ENCODE data around the gene TMEM217.

The TMEM217 gene

DNA sequence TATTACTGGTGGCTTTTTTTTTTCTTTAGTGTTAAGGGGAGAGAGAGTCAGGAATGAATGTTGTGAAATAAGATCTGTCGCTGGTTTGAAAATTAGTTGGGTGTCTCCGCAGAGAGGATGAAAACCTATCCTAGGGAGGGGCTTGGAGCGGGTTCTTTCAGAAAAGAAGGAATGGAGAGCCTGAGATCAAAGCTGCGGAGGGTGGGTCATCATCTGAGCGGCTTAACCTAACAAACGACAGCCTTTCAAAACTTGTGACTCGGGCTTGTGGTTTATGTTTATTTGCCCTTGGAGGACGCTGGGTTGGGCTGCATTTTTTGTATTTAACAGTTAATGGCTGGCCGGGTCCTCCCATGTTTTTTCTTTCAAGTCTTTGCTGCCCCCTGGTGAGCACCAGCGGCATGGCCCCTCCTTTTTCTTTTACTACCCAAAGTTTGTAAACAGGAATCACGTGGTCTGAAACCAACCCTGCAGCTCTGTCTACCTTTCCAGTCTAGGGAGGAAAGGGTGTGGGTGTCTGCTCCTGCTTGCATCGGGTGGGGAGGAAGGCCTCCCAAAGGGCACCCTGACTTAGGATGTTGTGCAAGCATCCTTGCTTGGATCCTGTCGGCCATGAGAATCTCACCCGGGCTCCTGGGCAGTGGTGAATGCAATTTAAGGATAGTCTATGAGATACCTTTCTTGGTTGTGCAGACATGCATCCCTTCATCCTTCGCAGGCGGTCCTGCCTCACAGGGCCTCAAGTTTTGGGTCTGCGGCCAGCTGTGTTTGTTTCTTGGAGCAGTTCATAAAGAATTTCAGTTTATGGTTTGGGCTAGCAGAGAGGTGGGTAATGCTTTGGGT lies 85.8 kb downstream of the TMEM217 start (continued):
- TF ChIP-seq ZSCAN30 (tag by site-specific recombination; IDR thresholded peaks at IDR 0.05) (peak; percentile 94), ZNF19 (tag by site-specific recombination; IDR thresholded peaks at IDR 0.05; ENCODE audit: low read depth) (no peak), ZNF654 (tag by site-specific recombination; IDR thresholded peaks at IDR 0.05; ENCODE audit: low read depth) (peak; percentile 81), FEZF1 (tag by site-specific recombination; IDR thresholded peaks at IDR 0.05) (peak; percentile 71), ZNF274 (IDR thresholded peaks at IDR 0.05; ENCODE audit: low read length) (no peak), ZNF274 (tag by site-specific recombination; IDR thresholded peaks at IDR 0.05; ENCODE audit: borderline replicate concordance) (no peak), ZNF114 (tag by site-specific recombination; IDR thresholded peaks at IDR 0.05) (no peak), KLF7 (tag by site-specific recombination; IDR thresholded peaks at IDR 0.05; ENCODE audit: borderline replicate concordance) (peak; percentile 91; the same call in 1 of the 2 replicates), ZNF76 (tag by site-specific recombination; IDR thresholded peaks at IDR 0.05; ENCODE audit: borderline replicate concordance, low read depth) (0 out of 2 replicates have a peak, but pooled peaks have one; percentile 35), TRIM28 (IDR thresholded peaks at IDR 0.05; ENCODE audit: borderline replicate concordance, low read length) (peak; percentile 75), ZNF394 (tag by site-specific recombination; IDR thresholded peaks at IDR 0.05; ENCODE audit: borderline replicate concordance) (0 out of 2 replicates have a peak, but pooled peaks have one; percentile 27), YY1 (tag by site-specific recombination; IDR thresholded peaks at IDR 0.05) (no peak; the same call in 1 of the 2 replicates), ZNF621 (tag by site-specific recombination; IDR thresholded peaks at IDR 0.05) (no peak), ZNF391 (tag by site-specific recombination; IDR thresholded peaks at IDR 0.05; ENCODE audit: borderline replicate concordance, low read depth) (no peak), KLF9 (tag by site-specific recombination; IDR thresholded peaks at IDR 0.05; ENCODE audit: low read depth) (peak; percentile 56; the same call in 1 of the 2 replicates), ZNF311 (tag by site-specific recombination; IDR thresholded peaks at IDR 0.05; ENCODE audit: borderline replicate concordance) (no peak), ZNF433 (tag by site-specific recombination; IDR thresholded peaks at IDR 0.05; ENCODE audit: low read depth) (no peak), ZNF596 (tag by site-specific recombination; IDR thresholded peaks at IDR 0.05) (no peak), ZNF366 (tag by site-specific recombination; conservative IDR thresholded peaks at IDR 0.05) (peak; percentile 78), ZNF426 (tag by site-specific recombination; IDR thresholded peaks at IDR 0.05) (no peak)
- TF ChIP-seq, protein P1, sequence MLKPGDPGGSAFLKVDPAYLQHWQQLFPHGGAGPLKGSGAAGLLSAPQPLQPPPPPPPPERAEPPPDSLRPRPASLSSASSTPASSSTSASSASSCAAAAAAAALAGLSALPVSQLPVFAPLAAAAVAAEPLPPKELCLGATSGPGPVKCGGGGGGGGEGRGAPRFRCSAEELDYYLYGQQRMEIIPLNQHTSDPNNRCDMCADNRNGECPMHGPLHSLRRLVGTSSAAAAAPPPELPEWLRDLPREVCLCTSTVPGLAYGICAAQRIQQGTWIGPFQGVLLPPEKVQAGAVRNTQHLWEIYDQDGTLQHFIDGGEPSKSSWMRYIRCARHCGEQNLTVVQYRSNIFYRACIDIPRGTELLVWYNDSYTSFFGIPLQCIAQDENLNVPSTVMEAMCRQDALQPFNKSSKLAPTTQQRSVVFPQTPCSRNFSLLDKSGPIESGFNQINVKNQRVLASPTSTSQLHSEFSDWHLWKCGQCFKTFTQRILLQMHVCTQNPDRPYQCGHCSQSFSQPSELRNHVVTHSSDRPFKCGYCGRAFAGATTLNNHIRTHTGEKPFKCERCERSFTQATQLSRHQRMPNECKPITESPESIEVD (tag by site-specific recombination; IDR thresholded peaks at IDR 0.05): peak; percentile 97
- TF ChIP-seq, protein P2, sequence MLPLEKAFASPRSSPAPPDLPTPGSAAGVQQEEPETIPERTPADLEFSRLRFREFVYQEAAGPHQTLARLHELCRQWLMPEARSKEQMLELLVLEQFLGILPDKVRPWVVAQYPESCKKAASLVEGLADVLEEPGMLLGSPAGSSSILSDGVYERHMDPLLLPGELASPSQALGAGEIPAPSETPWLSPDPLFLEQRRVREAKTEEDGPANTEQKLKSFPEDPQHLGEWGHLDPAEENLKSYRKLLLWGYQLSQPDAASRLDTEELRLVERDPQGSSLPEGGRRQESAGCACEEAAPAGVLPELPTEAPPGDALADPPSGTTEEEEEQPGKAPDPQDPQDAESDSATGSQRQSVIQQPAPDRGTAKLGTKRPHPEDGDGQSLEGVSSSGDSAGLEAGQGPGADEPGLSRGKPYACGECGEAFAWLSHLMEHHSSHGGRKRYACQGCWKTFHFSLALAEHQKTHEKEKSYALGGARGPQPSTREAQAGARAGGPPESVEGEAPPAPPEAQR (tag by site-specific recombination; IDR thresholded peaks at IDR 0.05): no peak
- TF ChIP-seq, protein P3, sequence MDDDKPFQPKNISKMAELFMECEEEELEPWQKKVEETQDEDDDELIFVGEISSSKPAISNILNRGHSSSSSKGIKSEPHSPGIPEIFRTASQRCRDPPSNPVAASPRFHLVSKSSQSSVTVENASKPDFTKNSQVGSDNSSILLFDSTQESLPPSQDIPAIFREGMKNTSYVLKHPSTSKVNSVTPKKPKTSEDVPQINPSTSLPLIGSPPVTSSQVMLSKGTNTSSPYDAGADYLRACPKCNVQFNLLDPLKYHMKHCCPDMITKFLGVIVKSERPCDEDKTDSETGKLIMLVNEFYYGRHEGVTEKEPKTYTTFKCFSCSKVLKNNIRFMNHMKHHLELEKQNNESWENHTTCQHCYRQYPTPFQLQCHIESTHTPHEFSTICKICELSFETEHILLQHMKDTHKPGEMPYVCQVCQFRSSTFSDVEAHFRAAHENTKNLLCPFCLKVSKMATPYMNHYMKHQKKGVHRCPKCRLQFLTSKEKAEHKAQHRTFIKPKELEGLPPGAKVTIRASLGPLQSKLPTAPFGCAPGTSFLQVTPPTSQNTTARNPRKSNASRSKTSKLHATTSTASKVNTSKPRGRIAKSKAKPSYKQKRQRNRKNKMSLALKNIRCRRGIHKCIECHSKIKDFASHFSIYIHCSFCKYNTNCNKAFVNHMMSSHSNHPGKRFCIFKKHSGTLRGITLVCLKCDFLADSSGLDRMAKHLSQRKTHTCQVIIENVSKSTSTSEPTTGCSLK (tag by site-specific recombination; IDR thresholded peaks at IDR 0.05): no peak
- TF ChIP-seq, protein P4, sequence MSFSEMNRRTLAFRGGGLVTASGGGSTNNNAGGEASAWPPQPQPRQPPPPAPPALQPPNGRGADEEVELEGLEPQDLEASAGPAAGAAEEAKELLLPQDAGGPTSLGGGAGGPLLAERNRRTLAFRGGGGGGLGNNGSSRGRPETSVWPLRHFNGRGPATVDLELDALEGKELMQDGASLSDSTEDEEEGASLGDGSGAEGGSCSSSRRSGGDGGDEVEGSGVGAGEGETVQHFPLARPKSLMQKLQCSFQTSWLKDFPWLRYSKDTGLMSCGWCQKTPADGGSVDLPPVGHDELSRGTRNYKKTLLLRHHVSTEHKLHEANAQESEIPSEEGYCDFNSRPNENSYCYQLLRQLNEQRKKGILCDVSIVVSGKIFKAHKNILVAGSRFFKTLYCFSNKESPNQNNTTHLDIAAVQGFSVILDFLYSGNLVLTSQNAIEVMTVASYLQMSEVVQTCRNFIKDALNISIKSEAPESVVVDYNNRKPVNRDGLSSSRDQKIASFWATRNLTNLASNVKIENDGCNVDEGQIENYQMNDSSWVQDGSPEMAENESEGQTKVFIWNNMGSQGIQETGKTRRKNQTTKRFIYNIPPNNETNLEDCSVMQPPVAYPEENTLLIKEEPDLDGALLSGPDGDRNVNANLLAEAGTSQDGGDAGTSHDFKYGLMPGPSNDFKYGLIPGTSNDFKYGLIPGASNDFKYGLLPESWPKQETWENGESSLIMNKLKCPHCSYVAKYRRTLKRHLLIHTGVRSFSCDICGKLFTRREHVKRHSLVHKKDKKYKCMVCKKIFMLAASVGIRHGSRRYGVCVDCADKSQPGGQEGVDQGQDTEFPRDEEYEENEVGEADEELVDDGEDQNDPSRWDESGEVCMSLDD (tag by site-specific recombination; IDR thresholded peaks at IDR 0.05): no peak
- TF ChIP-seq, protein P5, sequence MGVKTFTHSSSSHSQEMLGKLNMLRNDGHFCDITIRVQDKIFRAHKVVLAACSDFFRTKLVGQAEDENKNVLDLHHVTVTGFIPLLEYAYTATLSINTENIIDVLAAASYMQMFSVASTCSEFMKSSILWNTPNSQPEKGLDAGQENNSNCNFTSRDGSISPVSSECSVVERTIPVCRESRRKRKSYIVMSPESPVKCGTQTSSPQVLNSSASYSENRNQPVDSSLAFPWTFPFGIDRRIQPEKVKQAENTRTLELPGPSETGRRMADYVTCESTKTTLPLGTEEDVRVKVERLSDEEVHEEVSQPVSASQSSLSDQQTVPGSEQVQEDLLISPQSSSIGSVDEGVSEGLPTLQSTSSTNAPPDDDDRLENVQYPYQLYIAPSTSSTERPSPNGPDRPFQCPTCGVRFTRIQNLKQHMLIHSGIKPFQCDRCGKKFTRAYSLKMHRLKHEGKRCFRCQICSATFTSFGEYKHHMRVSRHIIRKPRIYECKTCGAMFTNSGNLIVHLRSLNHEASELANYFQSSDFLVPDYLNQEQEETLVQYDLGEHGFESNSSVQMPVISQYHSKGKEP (tag by site-specific recombination; IDR thresholded peaks at IDR 0.05): peak; percentile 91
- TF ChIP-seq, protein P6, sequence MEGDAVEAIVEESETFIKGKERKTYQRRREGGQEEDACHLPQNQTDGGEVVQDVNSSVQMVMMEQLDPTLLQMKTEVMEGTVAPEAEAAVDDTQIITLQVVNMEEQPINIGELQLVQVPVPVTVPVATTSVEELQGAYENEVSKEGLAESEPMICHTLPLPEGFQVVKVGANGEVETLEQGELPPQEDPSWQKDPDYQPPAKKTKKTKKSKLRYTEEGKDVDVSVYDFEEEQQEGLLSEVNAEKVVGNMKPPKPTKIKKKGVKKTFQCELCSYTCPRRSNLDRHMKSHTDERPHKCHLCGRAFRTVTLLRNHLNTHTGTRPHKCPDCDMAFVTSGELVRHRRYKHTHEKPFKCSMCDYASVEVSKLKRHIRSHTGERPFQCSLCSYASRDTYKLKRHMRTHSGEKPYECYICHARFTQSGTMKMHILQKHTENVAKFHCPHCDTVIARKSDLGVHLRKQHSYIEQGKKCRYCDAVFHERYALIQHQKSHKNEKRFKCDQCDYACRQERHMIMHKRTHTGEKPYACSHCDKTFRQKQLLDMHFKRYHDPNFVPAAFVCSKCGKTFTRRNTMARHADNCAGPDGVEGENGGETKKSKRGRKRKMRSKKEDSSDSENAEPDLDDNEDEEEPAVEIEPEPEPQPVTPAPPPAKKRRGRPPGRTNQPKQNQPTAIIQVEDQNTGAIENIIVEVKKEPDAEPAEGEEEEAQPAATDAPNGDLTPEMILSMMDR (tag by site-specific recombination; IDR thresholded peaks at IDR 0.05): peak; percentile 78
